Measurements from ENCODE around the gene NCR3LG1. TPM values are rescaled to one million over a fixed set of nuclear protein-coding genes. Genes with fewer than 3 reads are reported as not detected.

Gene NCR3LG1
- total RNA-seq, 1 donor from 2014 or later, result 1.2 TPM

DNA sequence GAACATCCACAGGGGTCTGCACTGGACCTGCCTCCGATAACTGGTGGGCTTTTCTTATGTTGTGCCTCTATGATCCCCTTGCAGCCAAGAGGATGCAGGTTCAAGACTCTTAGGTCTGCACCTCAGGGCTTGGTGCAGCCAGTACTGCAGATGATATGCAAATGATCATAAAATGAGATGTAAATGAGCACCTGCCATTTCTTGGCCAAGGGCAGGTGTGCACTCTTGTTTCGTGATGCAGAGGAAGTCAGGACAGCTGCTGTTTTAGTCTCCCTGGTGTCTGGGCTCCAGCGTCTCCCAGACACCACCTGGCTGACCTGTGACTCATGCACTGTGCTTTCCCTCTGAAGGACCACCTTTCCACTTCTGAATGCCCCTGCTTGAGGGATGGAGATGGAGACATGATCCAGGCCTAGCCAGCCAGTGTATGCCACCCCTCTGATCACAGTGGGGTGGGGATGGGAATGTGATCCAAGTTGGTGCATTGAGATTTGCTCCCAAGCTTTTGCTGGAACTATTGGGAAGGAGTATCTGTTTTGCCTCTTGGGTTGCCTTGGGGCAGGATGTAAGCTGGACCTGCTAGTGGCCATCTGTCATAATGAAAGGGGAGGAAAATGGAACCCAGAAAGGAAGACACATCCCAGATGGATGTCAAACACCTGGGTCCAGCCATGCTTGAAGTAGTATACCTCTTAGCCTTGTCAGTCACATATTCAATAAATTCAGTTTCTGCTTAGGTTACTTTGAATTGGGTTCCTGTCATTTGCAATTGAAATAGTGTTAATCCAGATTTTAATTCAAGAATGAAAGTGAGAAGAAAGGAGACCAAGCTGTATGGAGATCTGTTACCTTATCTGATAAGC is 40.1 kb downstream of the NCR3LG1 start:
- DNase-seq (ENCODE audit: low read depth), result no peak
- TF ChIP-seq, protein P1, sequence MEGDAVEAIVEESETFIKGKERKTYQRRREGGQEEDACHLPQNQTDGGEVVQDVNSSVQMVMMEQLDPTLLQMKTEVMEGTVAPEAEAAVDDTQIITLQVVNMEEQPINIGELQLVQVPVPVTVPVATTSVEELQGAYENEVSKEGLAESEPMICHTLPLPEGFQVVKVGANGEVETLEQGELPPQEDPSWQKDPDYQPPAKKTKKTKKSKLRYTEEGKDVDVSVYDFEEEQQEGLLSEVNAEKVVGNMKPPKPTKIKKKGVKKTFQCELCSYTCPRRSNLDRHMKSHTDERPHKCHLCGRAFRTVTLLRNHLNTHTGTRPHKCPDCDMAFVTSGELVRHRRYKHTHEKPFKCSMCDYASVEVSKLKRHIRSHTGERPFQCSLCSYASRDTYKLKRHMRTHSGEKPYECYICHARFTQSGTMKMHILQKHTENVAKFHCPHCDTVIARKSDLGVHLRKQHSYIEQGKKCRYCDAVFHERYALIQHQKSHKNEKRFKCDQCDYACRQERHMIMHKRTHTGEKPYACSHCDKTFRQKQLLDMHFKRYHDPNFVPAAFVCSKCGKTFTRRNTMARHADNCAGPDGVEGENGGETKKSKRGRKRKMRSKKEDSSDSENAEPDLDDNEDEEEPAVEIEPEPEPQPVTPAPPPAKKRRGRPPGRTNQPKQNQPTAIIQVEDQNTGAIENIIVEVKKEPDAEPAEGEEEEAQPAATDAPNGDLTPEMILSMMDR (conservative IDR thresholded peaks at IDR 0.05; ENCODE audit: low read depth, low read length), result no peak
- H3K4me3 ChIP-seq (ENCODE audit: low read depth, low read length), result no peak overlapping the region

DNA sequence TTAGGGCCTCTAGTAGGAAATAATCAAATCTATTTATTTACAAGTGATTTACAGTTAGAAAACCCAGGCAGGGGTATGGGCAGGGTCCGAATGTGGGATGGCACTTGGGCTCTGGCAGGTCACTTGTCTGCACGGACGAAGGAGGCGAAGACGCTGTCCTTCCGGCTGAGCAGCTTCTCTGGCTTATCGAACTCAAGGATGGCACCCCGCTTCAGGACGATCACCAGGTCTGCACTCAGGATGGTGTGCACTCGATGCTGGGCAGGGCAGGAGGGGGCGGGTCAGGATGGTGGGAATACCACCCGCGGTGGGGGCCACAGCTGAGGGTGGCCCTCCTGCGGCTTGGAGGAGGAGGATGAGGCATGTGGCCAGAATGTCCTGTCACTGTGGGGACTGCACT is 41.3 kb downstream of the NCR3LG1 start:
- no peak for DNase-seq (ENCODE audit: low read depth)

DNA sequence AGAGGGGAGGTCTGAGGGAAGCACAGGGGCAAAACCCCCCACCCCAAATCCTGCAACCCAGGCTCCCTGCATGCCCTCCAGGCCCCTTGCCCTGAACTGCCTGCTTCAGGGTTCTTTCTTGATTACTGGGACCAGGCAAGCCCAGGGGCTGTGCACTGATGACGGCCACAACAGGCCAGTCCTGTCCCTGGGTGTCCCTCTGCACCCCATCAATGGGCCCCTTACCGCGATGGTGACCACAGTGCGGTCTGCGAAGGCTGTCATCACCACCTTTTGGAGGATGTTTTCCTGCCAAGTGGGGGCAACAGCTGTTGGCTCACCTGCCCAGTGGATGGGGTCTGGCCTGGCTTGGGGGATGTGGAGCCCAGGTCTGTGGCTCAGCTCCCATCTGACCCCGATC is 41.9 kb downstream of the NCR3LG1 start:
- TF ChIP-seq, protein P1 (conservative IDR thresholded peaks at IDR 0.05; ENCODE audit: low read depth, low read length), result no peak
- DNase-seq (ENCODE audit: low read depth), result no peak
- H3K4me3 ChIP-seq (ENCODE audit: low read depth, low read length), result no peak overlapping the region

More for the DNA sequence above, 41.3 kb downstream of the NCR3LG1 start:
- no peak overlapping the region for H3K4me3 ChIP-seq (ENCODE audit: low read depth, low read length)
- TF ChIP-seq, protein P1 (conservative IDR thresholded peaks at IDR 0.05; ENCODE audit: low read depth, low read length), result no peak

DNA sequence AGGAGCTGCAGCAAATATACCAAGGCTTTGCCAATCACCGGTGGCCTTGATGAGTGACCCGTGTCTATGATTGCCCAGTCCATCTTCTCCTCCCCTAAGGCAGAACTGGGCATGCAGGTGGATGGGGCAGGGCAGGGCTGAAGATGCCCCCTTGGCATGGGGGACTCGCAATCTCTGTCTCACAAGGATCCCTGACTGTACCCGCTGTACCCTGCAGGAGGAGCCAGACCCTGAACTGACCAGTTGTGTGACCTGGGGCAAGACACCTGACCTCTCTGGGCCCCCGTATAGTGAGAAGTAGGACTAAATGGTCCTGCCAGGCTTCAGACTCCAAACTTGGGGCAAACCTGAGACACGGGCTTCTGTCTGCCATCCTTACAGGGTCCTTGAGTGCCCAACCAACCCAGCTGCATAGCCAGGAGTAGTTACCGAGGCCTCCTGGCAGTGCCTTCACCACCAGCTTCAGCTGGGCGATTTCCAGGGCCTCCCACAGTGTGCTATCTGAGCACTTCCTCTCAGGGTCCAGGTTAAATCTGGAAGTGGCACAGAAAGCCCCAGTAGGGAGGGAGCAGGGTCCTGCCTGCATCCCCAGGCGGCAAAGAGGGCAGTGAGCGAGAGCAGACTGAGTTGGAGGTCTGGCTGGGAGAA is 43.3 kb downstream of the NCR3LG1 start:
- H3K4me3 ChIP-seq (ENCODE audit: low read depth, low read length), result no peak overlapping the region
- DNase-seq (ENCODE audit: low read depth), result no peak
- TF ChIP-seq, protein P1 (conservative IDR thresholded peaks at IDR 0.05; ENCODE audit: low read depth, low read length), result peak; percentile 15

DNA sequence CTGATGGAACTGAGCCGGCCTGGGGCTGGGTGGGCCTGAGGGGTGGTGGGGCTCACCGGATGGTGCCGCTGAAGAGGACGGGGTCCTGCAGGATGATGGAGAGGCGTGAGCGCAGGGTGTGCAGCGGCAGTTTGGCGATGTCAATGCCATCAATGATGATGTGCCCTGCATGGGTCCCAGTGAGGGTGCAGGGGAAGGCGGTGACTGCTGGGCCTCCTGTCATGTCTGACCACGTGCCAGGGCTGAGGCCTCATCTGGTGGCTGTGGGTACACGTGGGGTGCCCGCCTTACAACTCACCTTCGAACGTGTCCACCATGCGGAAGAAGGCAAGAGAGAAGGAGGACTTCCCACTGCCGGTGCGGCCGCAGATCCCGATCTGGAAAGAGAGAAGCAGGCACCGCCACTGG is 44.0 kb downstream of the NCR3LG1 start:
- no peak for DNase-seq (ENCODE audit: low read depth)
- TF ChIP-seq, protein P1 (conservative IDR thresholded peaks at IDR 0.05; ENCODE audit: low read depth, low read length), result no peak
- no peak overlapping the region for H3K4me3 ChIP-seq (ENCODE audit: low read depth, low read length)

DNA sequence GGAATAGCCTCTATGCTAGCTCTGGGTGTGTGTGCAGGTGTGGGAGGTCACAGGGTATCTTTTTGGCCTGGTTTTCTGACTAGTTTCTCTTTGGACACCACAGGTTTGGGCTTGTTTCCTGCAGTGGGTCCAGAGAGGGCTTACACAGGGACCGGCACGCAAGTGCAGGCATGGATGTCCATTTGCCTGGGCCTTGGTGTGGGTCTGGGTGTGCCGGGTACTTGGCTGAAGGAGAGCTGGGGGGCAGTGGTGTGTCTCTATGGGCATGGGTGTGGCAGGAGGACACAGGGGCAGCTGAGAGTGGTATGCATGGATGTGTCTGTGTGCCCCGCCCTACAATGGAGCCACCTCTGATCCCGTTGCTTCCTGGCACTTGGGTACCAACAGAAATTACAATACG is 44.4 kb downstream of the NCR3LG1 start:
- TF ChIP-seq, protein P1 (conservative IDR thresholded peaks at IDR 0.05; ENCODE audit: low read depth, low read length), result no peak
- DNase-seq (ENCODE audit: low read depth), result no peak
- no peak overlapping the region for H3K4me3 ChIP-seq (ENCODE audit: low read depth, low read length)
